GM19240 (cell line): ENCODE data around the gene DCLK3.

Source experiments
- DNase-seq: peaks from one replicate; pipeline ENCODE4 v3.0.0; 2011; ENCODE audit warnings: low spot score; ENCODE audit not compliant: insufficient read length

DCLK3 gene

DNA sequence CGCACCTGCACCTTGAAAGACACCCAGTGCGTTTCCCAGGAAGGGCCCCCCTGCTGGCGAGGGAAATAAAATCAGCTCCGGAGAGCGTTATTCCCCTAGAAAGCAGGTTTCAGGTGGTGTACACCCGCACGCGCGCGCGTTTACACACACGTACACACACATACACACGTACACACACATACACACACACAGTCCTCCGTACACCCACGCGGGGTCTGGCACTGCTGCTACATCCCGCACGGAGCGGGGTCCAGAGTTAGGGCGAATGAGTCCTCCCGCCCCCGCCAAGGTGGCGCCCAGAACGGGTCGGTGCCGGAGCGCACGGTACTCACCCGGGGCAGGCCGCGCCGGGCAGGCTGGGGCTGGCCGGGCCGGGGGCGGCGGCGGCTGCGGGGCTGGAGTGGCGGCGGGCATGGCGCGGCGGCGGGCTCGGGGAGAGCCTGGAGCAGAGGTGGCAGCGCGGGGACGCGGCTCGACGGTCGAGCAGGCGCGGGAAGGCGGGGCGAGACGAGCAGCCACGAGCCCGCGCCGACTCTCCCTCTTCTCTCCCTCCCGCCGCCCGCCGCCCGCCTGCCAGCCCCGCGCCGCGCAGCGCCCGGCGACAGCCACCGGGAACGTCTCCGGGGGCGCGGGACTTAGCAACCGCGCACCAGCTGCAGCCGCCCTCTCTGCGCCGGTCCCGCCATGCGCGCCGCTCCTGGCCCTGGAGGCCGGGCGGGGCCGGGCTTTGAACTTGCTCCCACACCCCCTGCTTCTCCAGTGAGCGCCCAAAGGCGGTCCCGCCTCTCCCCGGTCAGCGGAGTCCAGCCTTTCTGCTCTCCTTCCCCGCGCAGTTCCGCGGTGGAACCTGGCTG lies at the start of gene DCLK3:
Gene DCLK3 (minus strand): TSS at position 704 of the 854 bp plus-strand sequence. CDS start 290 bp downstream, at position 414.
- DNase-seq: no peak

GRCh38 chr3:36813305-36813704 lies 49.0 kb upstream of the DCLK3 start:
- DNase-seq: no peak

GRCh38 chr3:36812240-36812639 lies 47.9 kb upstream of the DCLK3 start:
- no peak for DNase-seq

DNA sequence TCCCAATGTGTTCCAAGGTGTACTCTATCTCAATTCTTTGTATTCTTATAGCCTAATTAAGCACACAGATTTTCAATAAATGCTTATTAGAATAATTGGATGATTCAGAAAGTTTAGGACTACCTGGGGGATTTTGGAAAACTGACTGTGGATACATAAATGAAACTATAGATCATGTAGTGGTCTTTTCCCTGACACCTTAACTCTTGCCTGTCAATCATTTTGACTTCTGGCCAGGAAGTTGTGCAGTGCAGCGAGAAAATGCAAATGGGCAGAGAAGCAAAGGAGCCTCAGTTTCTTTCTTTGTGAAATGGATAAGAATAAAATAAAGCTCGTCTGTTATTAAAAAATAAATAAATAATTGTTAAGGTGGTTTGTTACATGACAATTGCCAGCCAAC lies 47.4 kb upstream of the DCLK3 start:
- no peak for DNase-seq

- no peak for DNase-seq
Observed at GRCh38 chr3:36804295-36805055, 40.1 kb upstream of the DCLK3 start.

DNA sequence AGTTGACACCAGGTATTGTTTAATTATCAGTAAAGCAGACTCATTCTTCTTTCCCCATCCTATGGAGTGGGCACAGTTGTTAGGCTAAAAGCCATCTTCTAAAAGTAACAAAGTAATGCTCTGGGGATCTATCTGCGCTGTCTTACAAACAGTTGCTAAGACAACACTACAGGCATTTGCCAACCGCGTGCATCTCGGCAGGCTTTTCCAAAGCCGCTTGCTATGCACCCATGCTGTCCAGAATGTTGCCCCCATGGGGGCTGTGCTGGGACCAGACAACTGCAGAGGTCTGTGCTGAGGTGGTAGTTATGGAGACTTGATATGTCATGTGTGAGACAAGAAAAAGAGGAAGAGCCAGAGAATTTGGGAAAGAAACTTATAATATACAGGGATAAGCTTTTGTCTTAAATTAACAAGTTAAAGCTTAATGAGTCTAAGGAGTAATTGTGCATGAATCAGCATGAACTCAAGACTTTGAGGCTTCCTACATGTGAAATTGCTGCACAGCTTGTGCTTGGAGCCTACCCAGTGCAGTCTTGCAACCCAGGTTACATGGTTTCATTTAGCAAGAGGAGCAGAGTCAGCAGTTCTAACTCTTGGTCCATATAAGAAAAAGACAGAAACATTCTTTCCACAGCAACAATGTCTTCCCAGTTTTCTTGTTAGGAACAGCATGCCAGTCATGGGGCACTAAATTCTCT lies 38.9 kb upstream of the DCLK3 start:
- no peak for DNase-seq

GRCh38 chr3:36800533-36801116 lies 36.3 kb upstream of the DCLK3 start:
- no peak for DNase-seq

GRCh38 chr3:36796881-36797280 lies 32.5 kb upstream of the DCLK3 start:
- DNase-seq: no peak

DNA sequence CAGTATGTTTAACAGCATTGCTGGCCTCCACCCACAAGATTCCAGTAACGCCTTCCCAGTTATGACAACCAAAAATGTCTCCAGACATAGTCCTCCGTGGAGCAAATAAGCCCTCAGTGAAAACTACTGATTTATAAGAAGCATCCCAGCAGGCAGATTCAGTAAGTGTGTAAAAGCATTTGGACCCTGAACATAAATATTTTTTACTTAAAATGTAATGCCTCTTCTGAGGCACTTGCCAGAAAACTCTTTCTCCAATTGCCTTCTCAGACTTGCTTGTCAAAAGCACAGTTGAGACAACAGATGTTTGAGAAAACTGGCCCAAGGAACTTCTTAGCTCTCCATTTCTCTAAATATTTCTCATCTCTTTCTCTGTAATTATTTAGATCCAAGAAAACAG lies 31.8 kb upstream of the DCLK3 start:
- DNase-seq: no peak

GRCh38 chr3:36795622-36796021 lies 31.3 kb upstream of the DCLK3 start:
- no peak for DNase-seq

DNA sequence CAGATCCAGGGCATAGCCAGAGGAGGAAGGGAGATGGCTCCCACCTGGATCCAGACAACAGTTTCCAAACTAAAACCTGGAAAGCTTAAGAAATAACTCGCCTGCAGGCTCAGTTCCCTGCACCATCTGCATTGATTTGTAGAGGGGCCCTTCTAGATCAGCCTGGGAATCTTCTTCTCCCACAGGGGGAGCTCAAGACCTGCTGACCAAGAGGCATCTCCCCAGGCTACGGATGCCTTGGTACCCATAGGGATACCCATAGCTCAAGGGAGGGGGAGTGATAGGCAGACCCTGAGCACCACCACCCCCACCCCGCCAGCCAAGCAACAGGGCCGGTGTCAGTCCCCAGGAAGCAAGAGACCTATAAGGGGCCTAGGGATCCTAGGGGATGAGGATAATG lies 28.0 kb upstream of the DCLK3 start:
- DNase-seq: no peak

DNA sequence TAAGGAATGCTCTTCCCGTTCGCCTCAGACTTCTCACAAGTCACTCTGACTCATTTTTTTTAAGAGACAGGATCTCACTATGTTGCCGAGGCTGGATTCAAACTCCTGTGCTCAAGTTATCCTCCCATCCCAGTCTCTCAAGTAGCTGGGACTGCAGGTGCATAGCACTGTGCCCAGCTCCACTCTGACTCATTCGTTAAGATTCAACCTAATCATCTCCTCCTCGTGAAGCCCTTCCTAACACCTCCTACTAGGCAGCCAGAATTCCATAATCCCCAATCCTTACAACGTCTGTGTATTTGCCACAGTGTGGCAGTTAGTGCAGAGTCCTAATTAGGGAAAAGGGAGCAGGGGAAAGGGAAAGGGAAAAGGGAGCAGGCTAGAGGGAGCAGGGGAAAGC lies 26.4 kb upstream of the DCLK3 start:
- DNase-seq: no peak

- no peak for DNase-seq
Observed at GRCh38 chr3:36786921-36787890, 22.9 kb upstream of the DCLK3 start.

GRCh38 chr3:36784138-36784635 lies 19.8 kb upstream of the DCLK3 start:
- DNase-seq: no peak

DNA sequence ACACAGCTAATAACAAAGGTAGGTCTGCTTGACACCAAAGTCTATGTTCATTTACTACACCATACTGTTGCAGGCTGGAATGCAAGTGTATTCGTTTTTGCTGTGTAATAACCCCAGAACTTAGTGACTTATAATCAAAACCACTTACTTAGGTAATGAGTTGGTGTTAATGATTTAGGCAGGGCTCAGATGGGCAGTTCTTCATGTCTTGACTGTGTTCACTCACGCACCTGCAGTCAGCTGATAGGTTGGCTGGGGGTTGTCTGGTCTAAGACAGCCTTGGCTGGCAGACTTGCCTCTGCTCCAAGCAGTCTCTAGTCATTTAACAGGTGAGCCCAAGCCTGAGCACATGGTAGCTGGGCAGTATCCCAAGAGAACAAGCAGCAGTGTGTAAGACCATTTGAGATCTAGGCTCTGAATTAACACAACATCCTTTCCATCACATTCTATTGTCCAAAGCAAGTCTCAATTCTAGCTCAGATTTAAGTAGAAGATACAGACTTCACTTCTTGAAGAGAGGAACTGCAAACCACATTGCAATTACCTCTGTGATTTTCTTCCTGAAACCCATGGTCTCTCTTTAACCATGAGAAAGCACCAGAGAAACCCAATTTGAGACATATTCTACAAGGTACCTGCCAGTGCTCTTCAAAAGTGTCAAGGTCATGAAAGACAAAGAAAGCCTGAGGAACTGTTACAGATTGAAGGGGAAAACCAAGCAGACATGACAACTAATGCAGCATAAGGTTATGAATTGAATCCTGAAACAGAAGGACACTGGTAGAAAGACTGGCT lies 13.3 kb upstream of the DCLK3 start:
- DNase-seq: no peak

- DNase-seq: no peak
Observed at GRCh38 chr3:36776436-36776835, 12.1 kb upstream of the DCLK3 start.

DNA sequence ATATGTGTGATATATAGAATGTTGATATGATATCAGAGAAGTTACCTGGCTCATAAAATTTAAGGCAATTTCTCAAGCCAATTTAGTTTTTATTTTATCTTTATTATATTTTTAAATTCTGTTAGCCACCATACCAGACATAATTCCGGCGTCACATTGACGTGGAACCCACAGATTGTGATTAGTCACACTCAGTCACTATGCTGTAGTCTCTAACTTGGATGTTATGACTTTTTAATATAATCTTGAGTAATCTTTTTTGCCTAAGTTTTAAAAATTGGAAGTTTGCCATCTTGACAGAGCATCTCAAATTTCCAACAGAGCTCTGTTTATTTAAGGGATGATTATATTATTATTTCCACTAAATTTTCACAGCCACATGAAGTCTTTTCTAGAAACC lies 9.7 kb upstream of the DCLK3 start:
- DNase-seq: no peak

GRCh38 chr3:36771931-36772330 lies 7.6 kb upstream of the DCLK3 start:
- no peak for DNase-seq

DNA sequence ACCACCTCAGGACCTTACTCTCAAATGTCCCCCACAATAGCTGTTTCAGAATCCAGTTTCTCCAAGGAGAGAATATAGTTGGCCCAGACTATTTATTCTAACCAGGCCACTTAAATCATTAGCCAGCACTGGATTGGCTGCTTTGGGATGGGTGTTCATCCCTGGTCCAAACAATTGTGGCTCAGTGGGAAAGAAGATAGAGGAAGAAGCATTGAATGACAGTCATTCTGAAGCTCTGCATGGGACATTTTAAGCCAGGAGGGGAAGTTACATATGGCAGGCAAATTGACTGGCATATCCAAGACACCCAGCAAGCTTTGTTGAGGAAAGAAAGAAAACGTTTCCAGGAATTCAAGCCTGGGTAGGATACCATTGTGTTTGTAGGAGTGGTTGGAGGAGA lies 5.6 kb upstream of the DCLK3 start:
- no peak for DNase-seq

DNA sequence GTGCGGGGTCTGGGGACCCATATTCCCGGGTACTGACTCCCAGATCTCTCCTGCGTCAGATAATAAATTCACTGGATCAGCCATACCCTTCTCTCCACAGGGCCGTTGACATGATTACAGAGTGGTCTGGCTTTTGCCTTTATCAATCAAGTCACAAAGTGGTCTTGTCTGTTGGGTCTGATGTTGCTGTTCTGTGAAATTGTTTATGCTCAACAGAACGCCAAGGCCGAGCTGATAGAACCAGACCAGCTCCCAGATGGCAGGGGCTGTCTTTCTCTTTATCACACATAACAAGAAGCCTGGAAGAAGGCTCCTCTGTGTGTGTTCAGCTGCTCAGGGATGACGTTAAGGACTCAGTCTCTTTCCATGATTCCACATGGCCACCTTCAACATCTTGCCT lies 751 bp upstream of the DCLK3 start:
- DNase-seq: no peak
